Prostate gland (tissue), 2 donors: ENCODE measurements around the gene TRPM3. TPM values are rescaled to one million over a fixed set of nuclear protein-coding genes. Genes with fewer than 3 reads are reported as not detected.
A peak's percentile ranks its signal among the peaks of the same experiment; 100 is the strongest.

Experiments
- DNase-seq: peaks from one replicate; pipeline ENCODE4 v3.0.0-alpha.2; 2019; ENCODE audit warnings: low spot score
- H3K27ac ChIP-seq, 2 donors: fragments of 200-600 bp; sonication (generic); 2 replicates each; pipeline ENCODE4 v1.5.1; 2017 to 2019
- H3K27me3 ChIP-seq: fragments of 200-600 bp; sonication (generic); replicated peaks from 2 replicates; pipeline ENCODE4 v1.5.1; 2019; ENCODE audit not compliant: insufficient read depth
- H3K36me3 ChIP-seq, 2 donors: fragments of 200-600 bp; sonication (generic); 1 replicate in 1 of 2; 2 replicates in 1 of 2; pipeline versions ENCODE4 v1.5.1 to v1.8.1; 2017 to 2019
- H3K4me1 ChIP-seq: fragments of 200-600 bp; sonication (generic); replicated peaks from 2 replicates; pipeline ENCODE4 v1.5.1; 2019
- H3K4me3 ChIP-seq, 2 donors: fragments of 200-600 bp; sonication (generic); 2 replicates each; pipeline ENCODE4 v1.5.1; 2017 to 2019
- H3K9me3 ChIP-seq: fragments of 200-600 bp; sonication (generic); 2 replicates; pipeline ENCODE4 v1.5.1; 2017
- POLR2A ChIP-seq: fragments of 450-650 bp; IDR thresholded peaks from one replicate; pipeline ENCODE4 v1.6.1; 2016; ENCODE audit warnings: antibody characterized with exemption, mild to moderate bottlenecking
- POLR2AphosphoS5 ChIP-seq: sonication (generic); formaldehyde crosslinking; IDR thresholded peaks from one replicate; pipeline ENCODE4 v1.6.1; 2017; ENCODE audit warnings: antibody characterized with exemption
- WGBS: methylation state at CpG from one replicate; pipeline ENCODE4 v1.1.5; 2018; 5-methylcytosine and 5-hydroxymethylcytosine counted together
- intact Hi-C: fragments of 100-400 bp; cut with DNase I; formaldehyde crosslinking; loops from one replicate; pipeline ENCODE4 v1.14.2; 2022
- total RNA-seq, 2 donors: library from RNA; depleted of rRNA; stranded (reverse); fragments of >200 nt; gene quantifications; one replicate each; pipeline ENCODE4 v1.1.0, GENCODE V29; 2016
- TF ChIP-seq, protein P1 (sequence below), 4 experiments: fragments of 200-600 bp in 2 of 4; fragments of 450-650 bp in 2 of 4; sonication (generic) in 2 of 4; IDR thresholded peaks; 1 replicate in 3 of 4; 2 replicates in 1 of 4; pipeline ENCODE4 v1.5.1; 2016 to 2019; ENCODE audit warnings: antibody characterized with exemption in 4 of 4, mild to moderate bottlenecking in 2 of 4, moderate library complexity in 2 of 4

Gene TRPM3
- total RNA-seq, 2 donors from 2014 or later, result 0.32 to 18.7 TPM

DNA sequence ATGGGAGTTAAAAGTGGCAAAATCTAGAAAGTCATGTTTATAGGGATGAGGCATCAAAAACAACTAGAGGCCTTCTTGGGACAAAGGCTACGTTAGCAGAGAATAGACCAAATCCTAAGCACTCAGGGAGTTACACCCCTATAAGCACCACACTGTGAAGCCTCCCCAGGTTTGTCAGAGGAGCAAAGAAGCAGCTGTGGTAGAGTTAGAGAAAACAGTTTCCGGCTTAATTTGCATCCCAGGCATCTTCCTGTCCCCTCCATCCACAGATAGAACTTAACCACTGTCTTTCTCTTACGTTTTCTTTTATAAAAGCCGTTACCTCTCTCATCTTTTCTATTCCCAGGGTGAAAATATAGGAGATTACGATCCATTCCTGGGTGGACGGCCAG lies 518.4 kb downstream of the TRPM3 start:
- WGBS, result 86% methylated on average over 6 of the region's 6 CpGs
- DNase-seq, result no peak
- no peaks in the 10 kb centered on the region for H3K9me3 ChIP-seq
- H3K27me3 ChIP-seq, result no peaks in the 10 kb centered on the region
- no peaks in the 10 kb centered on the region for H3K36me3 ChIP-seq
- TF ChIP-seq POLR2A, result no peak
- TF ChIP-seq POLR2AphosphoS5, result no peak
- TF ChIP-seq, protein P1, sequence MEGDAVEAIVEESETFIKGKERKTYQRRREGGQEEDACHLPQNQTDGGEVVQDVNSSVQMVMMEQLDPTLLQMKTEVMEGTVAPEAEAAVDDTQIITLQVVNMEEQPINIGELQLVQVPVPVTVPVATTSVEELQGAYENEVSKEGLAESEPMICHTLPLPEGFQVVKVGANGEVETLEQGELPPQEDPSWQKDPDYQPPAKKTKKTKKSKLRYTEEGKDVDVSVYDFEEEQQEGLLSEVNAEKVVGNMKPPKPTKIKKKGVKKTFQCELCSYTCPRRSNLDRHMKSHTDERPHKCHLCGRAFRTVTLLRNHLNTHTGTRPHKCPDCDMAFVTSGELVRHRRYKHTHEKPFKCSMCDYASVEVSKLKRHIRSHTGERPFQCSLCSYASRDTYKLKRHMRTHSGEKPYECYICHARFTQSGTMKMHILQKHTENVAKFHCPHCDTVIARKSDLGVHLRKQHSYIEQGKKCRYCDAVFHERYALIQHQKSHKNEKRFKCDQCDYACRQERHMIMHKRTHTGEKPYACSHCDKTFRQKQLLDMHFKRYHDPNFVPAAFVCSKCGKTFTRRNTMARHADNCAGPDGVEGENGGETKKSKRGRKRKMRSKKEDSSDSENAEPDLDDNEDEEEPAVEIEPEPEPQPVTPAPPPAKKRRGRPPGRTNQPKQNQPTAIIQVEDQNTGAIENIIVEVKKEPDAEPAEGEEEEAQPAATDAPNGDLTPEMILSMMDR (IDR thresholded peaks at IDR 0.05), result no peak
- peak overlapping the region; percentile 76 to 77 for H3K27ac ChIP-seq
- intact Hi-C loops, result loop anchor here (5.0 kb wide), 4 partner anchors 251 to 631 kb away; partner anchors contain the start of gene SMC5
- peaks cover 9% of the 10 kb centered on the region for H3K4me1 ChIP-seq
- H3K4me3 ChIP-seq, result no peak overlapping the region

DNA sequence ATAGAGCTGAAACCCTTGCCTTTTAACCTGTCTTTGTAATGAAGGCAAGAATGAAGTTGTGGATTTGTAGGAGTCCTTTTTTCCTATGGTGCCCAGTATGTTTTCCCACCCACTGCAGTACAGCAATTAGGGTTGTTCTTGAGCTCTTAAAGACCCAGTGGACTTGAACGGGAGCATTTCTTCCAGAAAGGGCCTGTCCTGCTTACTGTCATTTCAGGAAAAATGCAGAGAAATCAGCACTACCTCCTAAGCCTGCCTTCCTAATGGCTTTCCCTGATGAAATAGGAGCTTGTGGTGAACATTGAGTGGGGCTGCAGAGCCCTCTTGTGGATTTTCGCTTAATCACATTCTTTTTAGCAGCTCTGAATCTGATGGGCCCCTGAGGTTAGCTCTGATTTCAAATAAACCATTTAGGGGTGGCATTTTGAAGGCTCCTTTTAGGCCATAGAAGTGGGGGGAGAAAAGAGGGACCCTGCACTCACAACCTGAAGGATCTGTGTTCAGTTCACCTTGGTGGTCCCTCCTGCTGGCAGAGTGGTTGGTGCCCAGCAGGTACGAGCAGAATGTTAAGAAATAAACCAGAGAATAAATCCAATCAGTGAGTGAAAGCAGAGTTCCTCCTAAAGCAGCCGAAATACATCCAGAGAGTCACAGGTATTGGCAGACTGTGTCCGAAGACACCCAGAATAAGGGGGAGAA lies 519.0 kb downstream of the TRPM3 start:
- peak; percentile 71 for DNase-seq
- no peaks in the 10 kb centered on the region for H3K36me3 ChIP-seq
- peaks cover 9% of the 10 kb centered on the region for H3K4me1 ChIP-seq
- H3K4me3 ChIP-seq, result no peak overlapping the region
- intact Hi-C loops, result loop anchor here (5.0 kb wide), 4 partner anchors 250 to 630 kb away; partner anchors contain the start of gene SMC5
- TF ChIP-seq POLR2A (no peak), POLR2AphosphoS5 (peak; percentile 68)
- TF ChIP-seq, protein P1 (IDR thresholded peaks at IDR 0.05), result peak; percentile 54 to 91 (median 76)
- no peaks in the 10 kb centered on the region for H3K9me3 ChIP-seq
- H3K27me3 ChIP-seq, result no peaks in the 10 kb centered on the region
- 41% methylated on average over 5 of the region's 5 CpGs for WGBS
- H3K27ac ChIP-seq, result peak overlapping the region; percentile 76 to 77

DNA sequence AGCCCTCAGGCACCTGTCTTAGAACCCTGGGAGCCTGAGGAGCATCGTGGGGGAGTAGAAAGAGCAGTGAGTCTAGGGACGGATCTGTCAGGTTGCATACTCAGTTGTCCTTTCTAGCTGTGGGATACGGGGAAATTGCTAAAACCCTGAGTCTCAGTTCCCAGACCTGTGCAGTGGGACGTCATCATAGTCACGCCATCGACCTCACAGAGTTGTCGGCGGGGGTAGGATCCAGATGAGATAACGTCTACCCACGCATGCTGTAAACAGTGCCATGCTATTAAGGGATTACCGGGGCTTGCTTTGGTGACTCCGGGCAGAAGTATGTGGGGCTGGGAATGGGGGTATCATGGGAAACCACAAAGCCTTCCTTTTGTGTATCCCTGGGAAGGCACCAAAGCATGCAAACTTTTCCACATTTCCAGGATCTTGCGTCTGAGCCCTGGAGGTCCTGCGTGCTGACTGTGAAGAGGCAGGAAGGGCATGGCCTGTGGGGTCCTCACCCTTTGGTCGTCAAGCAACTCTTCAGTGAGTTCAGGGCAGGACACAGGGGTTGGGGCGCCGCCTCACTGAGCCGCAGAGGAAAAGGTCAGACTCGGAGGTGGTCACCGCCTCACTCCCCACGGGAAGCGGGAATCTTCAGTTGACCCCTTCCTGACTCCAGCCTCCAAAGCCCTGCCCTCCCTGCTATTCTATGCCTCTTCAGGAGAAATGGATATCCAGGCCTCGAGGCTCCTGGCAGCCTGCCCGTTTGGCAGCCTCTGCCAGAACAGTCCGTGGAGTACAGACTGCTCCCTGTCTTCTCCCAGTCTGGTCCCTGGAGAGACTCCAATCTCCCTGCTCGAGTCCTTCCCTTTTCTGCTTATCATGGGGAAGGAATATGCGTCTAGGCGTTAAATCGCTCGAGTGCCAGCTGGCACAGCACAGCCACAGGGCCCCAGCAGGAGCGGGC lies 520.1 kb downstream of the TRPM3 start:
- peak overlapping the region; percentile 76 to 77 for H3K27ac ChIP-seq
- H3K36me3 ChIP-seq, result no peaks in the 10 kb centered on the region
- H3K4me1 ChIP-seq, result peaks cover 9% of the 10 kb centered on the region
- intact Hi-C loops, result loop anchor here (1.0 to 5.0 kb wide), 6 partner anchors 116 to 629 kb away; partner anchors contain the start of gene SMC5
- WGBS, result 31% methylated on average over 31 of the region's 31 CpGs
- no peaks in the 10 kb centered on the region for H3K27me3 ChIP-seq
- peak; percentile 92 for DNase-seq
- H3K4me3 ChIP-seq, result no peak overlapping the region
- TF ChIP-seq POLR2A, result no peak
- TF ChIP-seq, protein P1 (IDR thresholded peaks at IDR 0.05), result peak in 1 of 4 experiments; percentile 10
- TF ChIP-seq POLR2AphosphoS5, result peak; percentile 90
- no peaks in the 10 kb centered on the region for H3K9me3 ChIP-seq

DNA sequence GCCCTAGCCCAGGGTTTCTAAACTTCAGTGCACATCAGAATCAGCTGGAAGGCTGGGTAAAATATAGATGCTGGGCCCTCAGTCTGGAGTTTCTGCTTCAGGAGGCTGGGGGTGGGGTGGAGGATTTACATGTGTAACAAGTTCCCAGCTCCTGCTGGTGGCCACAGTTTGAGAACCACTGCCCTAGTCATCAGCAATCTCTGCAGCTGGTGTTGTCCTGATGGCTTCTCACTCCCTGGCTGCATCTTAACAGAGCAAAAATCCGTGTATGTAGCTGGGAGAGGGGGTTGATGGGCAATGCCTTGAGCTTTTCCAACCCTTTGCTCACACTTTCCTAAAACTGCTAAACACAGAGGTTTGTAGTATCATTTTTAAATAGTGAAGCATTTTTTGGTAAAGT lies 520.9 kb downstream of the TRPM3 start:
- Histone ChIP-seq H3K27me3 (no peaks in the 10 kb centered on the region), H3K36me3 (no peaks in the 10 kb centered on the region), H3K4me3 (no peak overlapping the region), H3K4me1 (peaks cover 9% of the 10 kb centered on the region), H3K9me3 (no peaks in the 10 kb centered on the region), H3K27ac (peak overlapping the region; percentile 76 to 77)
- 22% methylated on average over 1 of the region's 1 CpG for whole genome bisulfite sequencing
- DNase-seq, result no peak
- intact Hi-C loops, result loop anchor here (2.0 to 5.0 kb wide), 5 partner anchors 116 to 628 kb away; partner anchors contain the start of gene SMC5
- TF ChIP-seq POLR2AphosphoS5 (no peak), POLR2A (no peak)
- TF ChIP-seq, protein P1 (IDR thresholded peaks at IDR 0.05), result no peak
